K562 (cell line): ENCODE data around the gene PRPF6. TPM values are rescaled to one million over a fixed set of nuclear protein-coding genes. Genes with fewer than 3 reads are reported as not detected.

Experiments used
- ATAC-seq: fragments of 200-7000 bp; cut with Tn5 transposase; 3 replicates; pipeline ENCODE4 v1.9.1; 2020; ENCODE audit warnings: moderate library complexity
- BruUV-seq: library from RNA; stranded (reverse); fragments of 400-500 nt; replicated peaks from 2 replicates; lab custom pipeline; 2021; lab: Mats Ljungman, UMichigan
- CTCF ChIA-PET: fragments of 300-600 bp; formaldehyde crosslinking; extraction: SDS; loops from one replicate; lab custom pipeline; 2021; ENCODE audit warnings: low intra/inter-chr PET ratio; lab: Yijun Ruan, JAX
- POLR2A ChIA-PET: fragments of 300-600, 350-650 bp; sonication (Branson Sonifier 250); formaldehyde crosslinking; extraction: SDS; loops from one replicate; lab custom pipeline; 2021; ENCODE audit warnings: antibody characterized with exemption, inconsistent platforms; lab: Yijun Ruan, JAX
- DNase-seq, 4 experiments: peaks; one replicate each; pipeline versions ENCODE4 v3.0.0 to v3.0.0-alpha.2; 2011 to 2018; ENCODE audit warnings: low spot score in 3 of 4, mixed read lengths in 3 of 4; ENCODE audit errors: extremely low read depth in 1 of 4
- FAIRE-seq: peaks from 2 replicates; lab custom pipeline; 2011; peaks lifted over from hg19 to GRCh38; lab: Jason Lieb, UNC
- H2AFZ ChIP-seq: 2 replicates; pipeline ENCODE4 v1.6.0; 2011; ENCODE audit warnings: low read depth, low read length, control low read depth, inconsistent platforms
- H3K27ac ChIP-seq: fragments of 200-600 bp; 3 replicates; pipeline ENCODE4 v1.8.0; 2011; ENCODE audit warnings: low read depth, mild to moderate bottlenecking, control low read depth, inconsistent platforms, low read length, moderate library complexity, mixed read lengths; ENCODE audit errors: extremely low read depth
- H3K27me3 ChIP-seq, 2 experiments: fragments of 300-600 bp in 1 of 2; 2 replicates in 1 of 2; 3 replicates in 1 of 2; pipeline versions ENCODE4 v1.6.0 to v1.8.0; 2011; ENCODE audit warnings: inconsistent platforms in 2 of 2, low read length in 2 of 2, mild to moderate bottlenecking in 1 of 2, mixed read lengths in 1 of 2, moderate library complexity in 1 of 2; ENCODE audit not compliant: control insufficient read depth in 2 of 2, insufficient read depth in 2 of 2
- H3K36me3 ChIP-seq: fragments of 300-600 bp; 3 replicates; pipeline ENCODE4 v1.8.0; 2011; ENCODE audit warnings: mild to moderate bottlenecking, low read length, inconsistent platforms; ENCODE audit not compliant: control insufficient read depth, insufficient read depth
- H3K4me1 ChIP-seq, 2 experiments: fragments of 200-600 bp in 1 of 2; replicated peaks in 1 of 2; 2 replicates in 1 of 2; 3 replicates in 1 of 2; pipeline versions ENCODE4 v1.5.1 to v1.8.0; 2011; ENCODE audit warnings: inconsistent platforms in 2 of 2, low read length in 2 of 2, mild to moderate bottlenecking in 1 of 2, mixed read lengths in 1 of 2, moderate library complexity in 1 of 2; ENCODE audit not compliant: control insufficient read depth in 2 of 2, insufficient read depth in 2 of 2
- H3K4me2 ChIP-seq: 2 replicates; pipeline ENCODE4 v1.6.1; 2011; ENCODE audit warnings: low read length, control low read depth, inconsistent platforms, mixed read lengths; ENCODE audit not compliant: insufficient read depth
- H3K4me3 ChIP-seq: fragments of 200-600 bp; sonication (generic), shearing (Covaris generic); 2 replicates; pipeline ENCODE4 v1.5.1; 2016; ENCODE audit warnings: control low read depth, inconsistent platforms
- H3K79me2 ChIP-seq: fragments of 200-600 bp; 3 replicates; pipeline ENCODE4 v1.8.0; 2011; ENCODE audit warnings: low read length, inconsistent platforms; ENCODE audit not compliant: control insufficient read depth, insufficient read depth
- H3K9ac ChIP-seq, 2 experiments: 2 replicates each; pipeline versions ENCODE4 v1.6.0 to v1.6.1; 2011; ENCODE audit warnings: low read depth in 2 of 2, low read length in 2 of 2, control low read depth in 1 of 2, inconsistent platforms in 1 of 2, mild to moderate bottlenecking in 1 of 2, mixed read lengths in 1 of 2; ENCODE audit not compliant: insufficient read depth in 1 of 2
- H3K9me1 ChIP-seq: one replicate; pipeline ENCODE4 v1.6.0; 2011; ENCODE audit warnings: inconsistent platforms, mild to moderate bottlenecking, low read length, moderate library complexity; ENCODE audit not compliant: control insufficient read depth, insufficient read depth
- H3K9me3 ChIP-seq: replicated peaks from 2 replicates; pipeline ENCODE4 v1.5.1; 2011; ENCODE audit warnings: low read depth, low read length, inconsistent platforms; ENCODE audit not compliant: control insufficient read depth, insufficient read depth
- H4K20me1 ChIP-seq: replicated peaks from 2 replicates; pipeline ENCODE4 v1.6.1; 2011; ENCODE audit warnings: low read length, inconsistent platforms, mixed read lengths; ENCODE audit not compliant: control insufficient read depth, insufficient read depth
- ARID3A ChIP-seq: IDR thresholded peaks from 2 replicates; pipeline ENCODE4 v1.6.1; 2012; ENCODE audit warnings: low read depth, low read length, improper control_type of control experiment, borderline replicate concordance
- ESRRA ChIP-seq: fragments of 450-650 bp; IDR thresholded peaks from 2 replicates; pipeline ENCODE4 v1.6.1; 2014; ENCODE audit warnings: low read depth, mild to moderate bottlenecking, moderate library complexity, borderline replicate concordance
- HNRNPL ChIP-seq: fragments of 200-400 bp; formaldehyde crosslinking; IDR thresholded peaks from 2 replicates; pipeline ENCODE4 v1.6.1; 2017; ENCODE audit warnings: low read depth, mild to moderate bottlenecking, low read length
- MEIS2 ChIP-seq: fragments of 450-650 bp; IDR thresholded peaks from 2 replicates; pipeline ENCODE4 v1.6.1; 2014; ENCODE audit warnings: mild to moderate bottlenecking; ENCODE audit not compliant: partially characterized antibody
- POLR2A ChIP-seq: fragments of 450-650 bp; conservative IDR thresholded peaks from 2 replicates; pipeline ENCODE4 v1.6.1; 2016
- PRDM10 ChIP-seq: fragments of 450-650 bp; IDR thresholded peaks from 2 replicates; pipeline ENCODE4 v1.6.1; 2018; ENCODE audit not compliant: partially characterized antibody
- SMAD3 ChIP-seq: fragments of 450-650 bp; formaldehyde crosslinking; conservative IDR thresholded peaks from 2 replicates; pipeline ENCODE4 v1.4.0; 2020; ENCODE audit warnings: mild to moderate bottlenecking
- THRB ChIP-seq: fragments of 450-650 bp; formaldehyde crosslinking; conservative IDR thresholded peaks from 2 replicates; pipeline ENCODE4 v1.4.0; 2022; ENCODE audit warnings: mild to moderate bottlenecking, missing genetic modification characterization
- TSC22D4 ChIP-seq: fragments of 450-650 bp; IDR thresholded peaks from 2 replicates; pipeline ENCODE4 v1.6.1; 2016; ENCODE audit warnings: missing genetic modification characterization, missing biosample characterization, control low read depth
- WGBS: fragments of 100-300 bp; shearing (Covaris generic); methylation state at CpG from one replicate; pipeline ENCODE4 v1.1.6; 2016; ENCODE audit warnings: low coverage, mixed read lengths; ENCODE audit not compliant: insufficient coverage; ENCODE audit errors: missing lambda C conversion rate; 5-methylcytosine and 5-hydroxymethylcytosine counted together
- in situ Hi-C: fragments of 300-500 bp; cut with MboI; formaldehyde crosslinking; loops from 4 replicates; pipeline ENCODE4 v1.15.0; 2018; ENCODE audit warnings: inconsistent platforms, mixed read lengths
- intact Hi-C: fragments of 100-400 bp; cut with micrococcal nuclease; formaldehyde crosslinking; loops from 2 replicates; pipeline ENCODE4 v1.14.2; 2022
- polyA plus RNA-seq, 8 experiments: library from polyadenylated mRNA; depleted of rRNA in 4 of 8; stranded (reverse) in 5 of 8; unstranded in 3 of 8; fragments of >200 nt; fragmentation: Nextera tagmentation in 2 of 8; fragmentation: Illumina TruSeq in 1 of 8; extraction: Ambion mirVana in 2 of 8; extraction: Trizol in 1 of 8; gene quantifications; 2 replicates each; pipeline versions ENCODE4 v1.2.1 to v1.2.3, GENCODE V29; 2011 to 2014; ENCODE audit warnings: inconsistent platforms in 1 of 8, missing spikeins in 1 of 8
- total RNA-seq, 7 experiments: library from RNA; depleted of rRNA in 6 of 7; stranded (reverse); fragments of >200 nt in 6 of 7; fragmentation: Illumina TruSeq in 2 of 7; extraction: Trizol in 2 of 7; gene quantifications; 2 replicates each; pipeline versions ENCODE4 v1.2.1 to v1.2.3, GENCODE V29; 2011 to 2021; ENCODE audit warnings: low replicate concordance in 1 of 7

PRPF6 gene
- total and polyA plus RNA-seq, 9 of the 15 experiments (the other 6 are each of a cell fraction or from before 2014, with no cell fraction given), result 4.2 to 83.2 (median 59.9) TPM

- peak; percentile 63 for TF ChIP-seq PRDM10
- peak; percentile 55 for TF ChIP-seq POLR2A
These were observed 69.5 kb downstream of the PRPF6 start (continued) for GRCh38 chr20:64050261-64051032.

GRCh38 chr20:64051033-64051452 is 70.1 kb downstream of the PRPF6 start:
- TF ChIP-seq ESRRA, result no peak
- TF ChIP-seq SMAD3 (CRISPR knock-in tag), result no peak
- TF ChIP-seq TSC22D4 (tag), result no peak
- TF ChIP-seq THRB (CRISPR knock-in tag), result no peak
- TF ChIP-seq HNRNPL, result no peak
- TF ChIP-seq ARID3A, result no peak
- no peak for TF ChIP-seq MEIS2
- ChIA-PET POLR2A (interaction anchor here (1.3 to 2.5 kb wide), 2 partner anchors 9 to 12 kb away, joined by 4 to 14 read pairs; no protein-coding TSS in a partner anchor), CTCF (interaction anchor here (0.5 kb wide), 1 partner anchor 513 kb away, joined by 3 read pairs; no protein-coding TSS in a partner anchor)
- 80% methylated on average over 11 of the region's 11 CpGs for WGBS
- Histone ChIP-seq H3K9me1 (no peaks in the 10 kb centered on the region), H3K27ac (peak overlapping the region; percentile 85; the same call in 1 of the 3 replicates), H3K27me3 (no peaks in the 10 kb centered on the region), H2AFZ (peak overlapping the region; percentile 92), H3K36me3 (peaks cover 12% of the 10 kb centered on the region; the same call in 1 of the 3 replicates), H3K9ac (peak overlapping the region; percentile 68 to 88; a peak in 3 of 4 replicates), H4K20me1 (no peaks in the 10 kb centered on the region), H3K9me3 (no peaks in the 10 kb centered on the region), H3K79me2 (peaks cover 12% of the 10 kb centered on the region), H3K4me1 (peaks cover 27 to 86% of the 10 kb centered on the region in 2 experiments), H3K4me2 (peak overlapping the region; percentile 82; the same call in 1 of the 2 replicates), H3K4me3 (no peak overlapping the region)
- DNase-seq, result no peak
- in situ Hi-C loops (no loop called here), intact Hi-C loops (loop anchor here (5.0 kb wide), 1 partner anchor 74 kb away; the partner anchor contains the start of gene SAMD10)
- no peak for ATAC-seq
- FAIRE-seq, result no peak
- no TSS peak for BruUV-seq
